ENCODE results near the gene PPP1R3E.

DNA sequence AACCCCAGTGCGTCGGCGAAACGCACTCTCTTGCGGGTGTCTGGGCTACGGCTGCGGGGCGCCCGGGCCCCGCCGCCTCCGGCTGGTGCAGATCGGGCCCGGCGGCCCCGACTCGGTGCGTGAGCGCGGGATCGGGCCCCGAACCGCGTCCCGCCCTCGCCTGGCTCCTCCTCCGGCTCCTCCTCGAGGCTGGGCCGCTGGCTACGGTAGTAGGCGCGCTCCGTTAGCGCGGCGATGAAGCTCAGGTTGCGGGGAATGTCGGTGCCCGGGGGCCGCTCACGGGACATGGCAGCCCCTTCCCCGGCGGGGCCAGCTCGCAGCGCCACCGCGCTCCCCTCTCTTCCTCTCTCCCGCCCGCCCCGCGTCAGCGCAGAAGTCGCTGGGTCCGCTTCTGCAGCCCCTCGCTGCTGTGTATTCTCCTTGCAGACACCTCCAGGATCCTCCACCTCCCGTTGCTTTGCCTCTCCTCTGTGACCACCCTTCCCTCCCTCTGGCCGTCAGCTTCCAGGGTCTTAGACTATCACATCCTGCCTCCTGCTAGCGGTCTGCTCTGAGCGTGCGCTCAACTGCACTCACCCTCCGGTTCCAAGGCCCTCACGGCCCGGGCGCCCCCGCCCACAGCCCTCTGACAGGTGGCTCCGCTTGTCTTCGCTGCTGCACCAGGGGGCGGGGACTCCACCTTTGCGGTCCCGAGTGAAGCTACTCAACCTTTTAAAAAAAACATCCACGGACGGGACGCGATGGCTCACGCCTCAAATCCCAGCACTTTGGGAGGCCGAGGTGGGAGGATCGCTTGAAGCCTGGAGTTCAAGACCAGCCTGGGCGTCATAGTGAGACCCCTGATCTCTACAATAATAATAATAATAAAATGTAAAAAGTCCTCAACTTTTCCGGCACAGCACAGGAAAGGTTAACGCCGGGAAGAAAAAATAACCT, at the start of gene PPP1R3E:
- TF ChIP-seq EZH2phosphoT487 (IDR thresholded peaks at IDR 0.05; ENCODE audit: borderline replicate concordance): no peak
- TF ChIP-seq, protein P1, sequence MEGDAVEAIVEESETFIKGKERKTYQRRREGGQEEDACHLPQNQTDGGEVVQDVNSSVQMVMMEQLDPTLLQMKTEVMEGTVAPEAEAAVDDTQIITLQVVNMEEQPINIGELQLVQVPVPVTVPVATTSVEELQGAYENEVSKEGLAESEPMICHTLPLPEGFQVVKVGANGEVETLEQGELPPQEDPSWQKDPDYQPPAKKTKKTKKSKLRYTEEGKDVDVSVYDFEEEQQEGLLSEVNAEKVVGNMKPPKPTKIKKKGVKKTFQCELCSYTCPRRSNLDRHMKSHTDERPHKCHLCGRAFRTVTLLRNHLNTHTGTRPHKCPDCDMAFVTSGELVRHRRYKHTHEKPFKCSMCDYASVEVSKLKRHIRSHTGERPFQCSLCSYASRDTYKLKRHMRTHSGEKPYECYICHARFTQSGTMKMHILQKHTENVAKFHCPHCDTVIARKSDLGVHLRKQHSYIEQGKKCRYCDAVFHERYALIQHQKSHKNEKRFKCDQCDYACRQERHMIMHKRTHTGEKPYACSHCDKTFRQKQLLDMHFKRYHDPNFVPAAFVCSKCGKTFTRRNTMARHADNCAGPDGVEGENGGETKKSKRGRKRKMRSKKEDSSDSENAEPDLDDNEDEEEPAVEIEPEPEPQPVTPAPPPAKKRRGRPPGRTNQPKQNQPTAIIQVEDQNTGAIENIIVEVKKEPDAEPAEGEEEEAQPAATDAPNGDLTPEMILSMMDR (conservative IDR thresholded peaks at IDR 0.05; ENCODE audit: low read length): no peak

All from Loucy (cell line).